Measurements from ENCODE around the gene PTPN14.

- TF ChIP-seq EP300 (IDR thresholded peaks at IDR 0.05; ENCODE audit: low read depth) (no peak), POLR2AphosphoS5 (IDR thresholded peaks at IDR 0.05) (no peak), CTCF (IDR thresholded peaks at IDR 0.05) (no peak), POLR2A (IDR thresholded peaks at IDR 0.05) (no peak)
These were observed 38.0 kb downstream of the PTPN14 start for GRCh38 chr1:214513394-214513793.

Measured in transverse colon (tissue), 4 donors.